Activated CD4-positive, alpha-beta T cell treated with anti-CD3 and anti-CD28 coated beads, Interleukin-2, amount 10 ng/mL, durations not matched to agents 7 days and 5 days (primary cell): Measurements from ENCODE around the gene RPP30. TPM values are rescaled to one million over a fixed set of nuclear protein-coding genes. Genes with fewer than 3 reads are reported as not detected.

Experiments used
- CTCF ChIA-PET: fragments of 350-600 bp; sonication (Branson Sonifier 250); formaldehyde crosslinking; loops from one replicate; lab custom pipeline; 2021; ENCODE audit warnings: antibody characterized with exemption; lab: Charles Lee
- POLR2A ChIA-PET: fragments of 350-600 bp; sonication (Branson Sonifier 250); formaldehyde crosslinking; loops from one replicate; lab custom pipeline; 2021; ENCODE audit warnings: antibody characterized with exemption; lab: Charles Lee
- DNase-seq: peaks from one replicate; pipeline ENCODE4 v3.0.0-alpha.2; 2020
- H3K27ac Mint-ChIP-seq: one replicate; pipeline ENCODE4 v1.8.0; 2021; ENCODE audit warnings: mild to moderate bottlenecking, moderate library complexity, mixed read lengths
- H3K27me3 Mint-ChIP-seq: one replicate; pipeline ENCODE4 v1.8.0; 2021; ENCODE audit warnings: mixed read lengths
- H3K36me3 Mint-ChIP-seq: one replicate; pipeline ENCODE4 v1.8.0; 2021; ENCODE audit warnings: low read depth, mixed read lengths
- H3K4me1 Mint-ChIP-seq: one replicate; pipeline ENCODE4 v1.8.0; 2021; ENCODE audit warnings: mixed read lengths
- H3K4me3 Mint-ChIP-seq: one replicate; pipeline ENCODE4 v1.8.0; 2021; ENCODE audit warnings: mild to moderate bottlenecking, moderate library complexity, mixed read lengths
- H3K9me3 Mint-ChIP-seq: one replicate; pipeline ENCODE4 v1.8.0; 2021; ENCODE audit warnings: mixed read lengths
- total RNA-seq, 2 experiments: library from RNA; stranded (reverse); gene quantifications; one replicate each; pipeline ENCODE4 v1.2.3, GENCODE V29; 2021

RPP30 gene
- total RNA-seq, 2 experiments from 2014 or later, result 48.9 to 60.2 TPM

DNA sequence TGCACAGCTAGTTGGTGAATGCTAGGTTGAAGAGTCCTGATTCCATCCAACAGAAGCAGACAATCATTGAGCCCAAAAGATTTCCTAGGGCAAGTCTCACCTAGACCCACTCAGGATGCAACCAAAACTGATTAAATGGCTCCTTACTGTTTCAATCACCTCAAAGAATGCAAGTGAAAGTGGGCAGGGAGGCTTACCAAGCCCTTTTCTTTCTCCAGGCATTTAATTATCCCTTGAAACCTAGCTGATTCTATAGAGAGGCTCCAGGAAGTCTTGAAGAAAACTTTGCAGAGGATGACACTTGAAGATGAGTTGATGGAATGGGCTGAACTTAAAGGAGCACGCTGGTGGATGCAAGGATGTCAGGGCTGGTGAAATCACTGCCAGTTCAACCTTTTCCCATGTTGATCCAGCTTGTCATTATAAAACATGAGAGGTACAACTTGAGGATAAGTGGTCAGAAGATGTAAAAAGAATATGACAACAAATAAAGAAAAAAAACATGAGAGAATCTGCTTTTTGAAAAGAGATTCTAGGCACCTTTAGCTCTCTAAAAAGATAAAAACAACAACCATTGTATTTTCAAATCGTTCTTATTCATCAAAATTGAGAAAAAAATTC, 51.4 kb downstream of the RPP30 start:
- Mint-ChIP-seq H3K36me3 (no peaks in the 10 kb centered on the region), H3K4me3 (no peak overlapping the region), H3K4me1 (no peaks in the 10 kb centered on the region), H3K9me3 (no peaks in the 10 kb centered on the region), H3K27ac (no peak overlapping the region), H3K27me3 (peaks cover 34% of the 10 kb centered on the region)
- no peak for DNase-seq
- POLR2A ChIA-PET, result no interaction called here
- CTCF ChIA-PET, result interaction anchor here (1.2 to 4.1 kb wide), 2 partner anchors 12 to 328 kb away, joined by 3 to 20 read pairs; no protein-coding TSS in a partner anchor

DNA sequence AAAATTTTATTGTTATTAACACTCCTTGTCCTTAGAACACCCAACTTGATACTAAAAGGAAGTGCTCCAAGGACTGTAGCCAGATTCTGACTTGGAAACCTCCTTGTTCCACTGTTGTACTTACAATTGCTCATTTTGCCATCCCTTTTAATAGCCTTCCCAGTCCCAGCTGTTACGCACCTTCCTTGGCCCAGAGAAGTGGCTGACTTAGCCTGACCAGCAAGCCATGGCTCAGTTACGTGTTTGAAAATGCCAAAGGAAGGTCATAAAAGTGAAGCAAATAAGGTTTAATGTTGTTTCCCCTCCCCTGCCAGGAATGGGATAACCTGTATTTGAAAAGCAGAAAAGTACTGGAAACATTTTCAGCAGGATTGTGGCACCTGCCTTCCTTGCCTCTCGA, 52.8 kb downstream of the RPP30 start:
- no peaks in the 10 kb centered on the region for H3K9me3 Mint-ChIP-seq
- no peak overlapping the region for H3K4me3 Mint-ChIP-seq
- H3K36me3 Mint-ChIP-seq, result no peaks in the 10 kb centered on the region
- no peaks in the 10 kb centered on the region for H3K4me1 Mint-ChIP-seq
- CTCF ChIA-PET, result interaction anchor here (1.2 to 1.6 kb wide), 2 partner anchors 23 to 326 kb away, joined by 3 read pairs; no protein-coding TSS in a partner anchor
- POLR2A ChIA-PET, result no interaction called here
- peaks cover 37% of the 10 kb centered on the region for H3K27me3 Mint-ChIP-seq
- DNase-seq, result no peak
- H3K27ac Mint-ChIP-seq, result no peak overlapping the region

DNA sequence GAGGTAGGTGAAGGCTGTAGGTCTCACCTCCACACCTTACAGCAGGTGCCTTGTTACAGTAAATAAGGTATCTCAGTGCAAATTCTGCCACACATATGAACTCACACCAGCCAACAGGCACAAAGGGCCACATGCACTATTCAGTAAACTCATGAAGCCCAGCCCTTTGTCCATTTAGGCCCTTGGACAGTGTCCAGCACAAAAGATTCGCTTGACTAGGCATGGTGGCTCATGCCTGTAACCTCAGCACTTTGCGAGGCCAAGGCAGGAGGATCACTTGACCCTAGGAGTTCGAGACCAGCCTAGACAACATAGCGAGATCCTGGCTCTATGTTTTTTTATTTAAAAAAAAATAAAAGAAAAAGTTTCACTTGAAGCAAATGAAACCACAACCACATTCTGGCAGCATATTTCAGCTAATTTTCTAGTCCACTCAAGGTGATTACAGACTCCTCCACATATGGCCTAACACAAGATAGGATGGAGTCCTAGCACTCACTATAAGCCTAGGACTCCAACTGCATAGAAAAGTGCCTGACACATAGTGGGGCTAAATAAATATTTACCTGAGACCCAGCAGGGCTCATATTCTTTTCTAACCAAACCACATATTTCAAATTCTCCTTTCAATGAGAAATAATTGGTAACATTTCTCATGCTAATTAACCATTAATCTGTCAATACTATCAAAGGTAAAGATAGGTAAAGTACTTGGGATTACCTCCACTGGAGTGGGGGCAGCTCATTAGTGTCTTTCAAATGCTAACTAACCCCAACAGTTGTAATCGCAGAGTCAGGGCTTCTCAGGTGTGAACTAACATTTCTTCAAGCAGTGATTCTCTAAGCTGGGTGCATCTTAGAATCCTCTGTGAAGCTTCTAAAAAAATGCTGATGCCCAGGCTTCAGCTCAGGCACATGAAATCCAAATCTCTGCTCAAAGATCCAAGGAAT, 53.6 kb downstream of the RPP30 start:
- CTCF ChIA-PET, result interaction anchor here (0.9 to 1.6 kb wide), 2 partner anchors 14 to 22 kb away, joined by 3 read pairs; no protein-coding TSS in a partner anchor
- no peaks in the 10 kb centered on the region for H3K9me3 Mint-ChIP-seq
- POLR2A ChIA-PET, result no interaction called here
- DNase-seq, result no peak
- no peaks in the 10 kb centered on the region for H3K36me3 Mint-ChIP-seq
- no peak overlapping the region for H3K27ac Mint-ChIP-seq
- peaks cover 42% of the 10 kb centered on the region for H3K27me3 Mint-ChIP-seq
- no peak overlapping the region for H3K4me3 Mint-ChIP-seq
- H3K4me1 Mint-ChIP-seq, result no peaks in the 10 kb centered on the region

DNA sequence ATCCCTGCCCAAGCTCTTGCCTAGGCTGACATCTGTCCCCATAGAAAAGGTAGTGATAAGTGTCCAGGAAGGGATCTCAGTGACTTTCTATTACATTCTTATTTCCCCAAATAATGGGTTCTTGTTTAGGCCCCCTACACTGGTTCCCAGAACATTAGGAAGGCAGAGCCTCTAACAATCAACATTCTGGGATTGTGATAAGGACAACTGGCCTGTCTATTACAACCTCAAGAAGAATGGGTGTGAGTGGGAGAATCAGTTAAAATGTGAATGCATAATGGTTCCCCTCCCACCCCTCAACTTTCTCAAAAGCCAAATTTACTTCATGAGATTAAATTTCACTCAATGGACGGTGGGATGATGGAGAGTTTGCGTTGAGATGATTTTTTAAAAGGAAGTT, 55.5 kb downstream of the RPP30 start:
- CTCF ChIA-PET, result no interaction called here
- no peaks in the 10 kb centered on the region for H3K4me1 Mint-ChIP-seq
- peaks cover 36% of the 10 kb centered on the region for H3K27me3 Mint-ChIP-seq
- H3K27ac Mint-ChIP-seq, result no peak overlapping the region
- H3K36me3 Mint-ChIP-seq, result no peaks in the 10 kb centered on the region
- no peaks in the 10 kb centered on the region for H3K9me3 Mint-ChIP-seq
- POLR2A ChIA-PET, result no interaction called here
- DNase-seq, result no peak
- no peak overlapping the region for H3K4me3 Mint-ChIP-seq

DNA sequence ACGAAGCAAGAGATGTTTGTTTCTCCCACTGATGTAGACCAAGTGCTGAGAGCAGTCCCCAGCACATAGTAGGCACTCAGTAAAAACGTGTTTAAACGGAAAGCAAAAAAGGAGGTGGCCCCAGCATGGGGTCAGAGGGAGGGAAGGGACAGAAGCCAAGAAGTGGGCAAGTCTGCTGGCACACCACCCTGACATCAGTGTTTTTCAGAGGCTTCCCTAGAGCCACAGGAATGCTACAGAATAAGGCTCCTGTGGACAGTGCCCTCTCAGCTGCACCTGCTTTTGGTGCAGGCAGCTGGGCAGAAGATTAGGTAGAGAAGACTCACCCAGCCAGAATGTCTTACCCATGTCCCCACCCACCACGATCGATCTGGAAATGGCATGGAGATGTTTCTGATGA, 57.4 kb downstream of the RPP30 start:
- CTCF ChIA-PET, result interaction anchor here (0.7 kb wide), 1 partner anchor 18 kb away, joined by 3 read pairs; no protein-coding TSS in a partner anchor
- Mint-ChIP-seq H3K27ac (no peak overlapping the region), H3K27me3 (peaks cover 28% of the 10 kb centered on the region)

DNA sequence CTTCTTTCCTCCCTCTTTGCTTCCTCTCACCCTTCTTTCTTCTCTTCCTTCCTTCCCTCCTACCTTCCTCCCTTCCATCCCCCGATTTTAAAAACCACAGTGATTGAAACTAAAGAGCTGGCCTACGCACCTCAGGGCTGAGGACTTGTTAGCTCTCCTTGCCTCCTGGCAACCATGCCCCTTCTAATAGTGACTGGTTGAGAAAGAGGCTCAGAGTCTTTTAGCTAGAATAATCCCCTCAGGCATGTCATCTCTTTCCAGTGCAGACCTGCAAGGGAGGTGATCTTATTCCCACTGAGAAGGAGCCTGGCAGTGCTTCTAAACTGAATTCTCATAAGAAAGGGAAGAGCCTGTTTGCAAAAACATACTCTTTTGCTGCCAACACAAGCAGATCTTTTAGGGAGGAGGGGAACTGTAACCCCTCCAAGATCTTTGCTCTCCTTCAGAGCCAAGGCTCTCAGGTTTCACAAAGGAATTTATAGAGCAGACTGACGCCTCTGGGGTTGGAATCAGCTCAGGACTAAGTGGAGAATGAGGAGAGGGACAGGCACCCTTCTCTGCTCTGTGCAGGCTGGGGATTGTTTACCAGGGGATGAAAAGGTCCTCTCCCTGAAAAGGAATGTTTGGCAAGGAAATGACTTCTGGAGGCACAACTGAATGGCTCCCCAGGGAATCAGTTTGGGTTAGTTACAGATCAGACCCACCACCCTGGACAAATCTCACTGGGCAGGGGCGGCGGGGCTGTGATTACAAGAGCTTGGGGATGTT, 58.5 kb downstream of the RPP30 start:
- peaks cover 29% of the 10 kb centered on the region for H3K27me3 Mint-ChIP-seq
- CTCF ChIA-PET, result interaction anchor here (0.7 kb wide), 1 partner anchor 19 kb away, joined by 3 read pairs; no protein-coding TSS in a partner anchor

More for the DNA sequence above, 57.4 kb downstream of the RPP30 start:
- Mint-ChIP-seq H3K36me3 (no peaks in the 10 kb centered on the region), H3K9me3 (no peaks in the 10 kb centered on the region), H3K4me3 (no peak overlapping the region), H3K4me1 (no peaks in the 10 kb centered on the region)
- POLR2A ChIA-PET, result no interaction called here
- DNase-seq, result no peak

DNA sequence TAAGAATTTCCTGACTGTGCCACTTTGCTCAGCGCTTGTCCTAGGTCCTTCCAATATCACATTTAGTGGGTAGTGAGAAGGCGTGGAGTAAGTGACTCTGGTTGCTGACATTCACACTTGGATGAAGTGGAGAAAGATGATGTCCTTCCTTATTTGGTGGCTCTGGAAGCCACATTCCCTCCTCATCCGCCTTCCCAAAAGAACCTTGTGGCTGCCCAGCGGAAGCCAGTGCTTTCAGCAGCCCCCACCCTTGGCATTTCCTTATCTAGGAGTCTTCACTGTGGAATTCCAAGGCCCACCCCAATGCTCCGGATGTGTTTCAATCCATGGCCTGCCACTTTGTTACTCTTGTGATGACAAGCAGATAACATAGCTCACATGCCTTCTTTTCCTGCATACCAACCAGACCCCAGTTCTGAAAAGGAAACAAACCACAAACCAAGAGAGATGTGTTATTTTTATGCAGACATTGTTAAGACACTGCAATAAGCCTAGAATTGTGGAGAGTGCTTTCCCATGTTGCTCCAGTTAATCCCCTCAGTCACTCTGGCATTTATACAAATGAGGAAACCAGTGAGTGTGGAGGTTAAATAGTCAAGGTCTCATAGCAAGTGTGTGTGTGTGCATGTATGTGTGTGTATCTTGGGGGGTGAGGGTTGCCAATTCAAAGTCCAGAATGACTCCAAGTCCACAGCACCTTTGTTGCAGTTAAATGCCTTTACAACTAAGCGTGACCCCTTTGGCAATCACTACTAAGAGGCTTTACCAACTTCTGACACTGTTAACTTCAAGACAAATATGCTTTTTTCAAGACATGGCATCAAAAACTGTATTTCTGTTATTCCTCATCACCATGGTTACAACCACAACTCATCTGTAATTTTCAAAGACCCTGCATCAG, 59.4 kb downstream of the RPP30 start:
- Mint-ChIP-seq H3K4me1 (peaks cover 8% of the 10 kb centered on the region), H3K27ac (no peak overlapping the region)
- CTCF ChIA-PET, result no interaction called here

More for the DNA sequence above, 58.5 kb downstream of the RPP30 start:
- no peak for DNase-seq
- no peaks in the 10 kb centered on the region for H3K36me3 Mint-ChIP-seq
- H3K9me3 Mint-ChIP-seq, result no peaks in the 10 kb centered on the region
- H3K4me1 Mint-ChIP-seq, result peaks cover 4% of the 10 kb centered on the region
- H3K4me3 Mint-ChIP-seq, result no peak overlapping the region
- no peak overlapping the region for H3K27ac Mint-ChIP-seq
- POLR2A ChIA-PET, result no interaction called here

DNA sequence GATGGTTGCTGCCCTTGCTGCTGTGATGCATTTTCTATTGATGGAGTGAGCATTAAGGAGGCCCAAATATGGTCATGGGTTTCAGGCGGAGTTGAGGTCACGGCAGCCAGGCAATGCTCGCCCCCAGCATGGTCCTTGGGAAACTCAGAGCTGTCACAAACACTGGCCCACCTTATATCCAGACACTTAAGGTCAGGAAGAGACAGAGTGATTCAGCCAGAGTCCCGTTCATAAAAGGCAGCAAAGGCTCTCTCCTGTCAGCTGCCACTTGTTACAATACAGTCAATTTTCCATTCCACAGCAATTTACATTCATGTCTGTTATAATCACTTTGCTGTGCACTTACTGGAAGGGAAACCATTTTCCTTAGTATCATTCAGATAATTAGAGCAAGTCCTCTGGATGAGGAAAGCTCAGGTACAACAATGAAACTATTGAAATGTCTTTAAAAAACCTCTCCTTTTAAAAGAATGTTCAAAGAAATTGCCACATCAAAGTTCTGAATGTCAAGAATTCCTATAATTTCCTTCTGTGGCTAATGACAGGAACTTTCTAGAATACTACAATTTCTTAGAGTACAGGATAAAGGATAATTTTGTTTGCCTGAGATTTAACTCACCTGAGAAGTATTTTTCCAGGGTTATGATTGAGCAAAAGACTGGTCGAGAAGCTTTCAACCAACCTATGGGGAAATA, 64.0 kb downstream of the RPP30 start:
- H3K4me1 Mint-ChIP-seq, result peaks cover 8% of the 10 kb centered on the region
- H3K36me3 Mint-ChIP-seq, result no peaks in the 10 kb centered on the region
- no peak overlapping the region for H3K4me3 Mint-ChIP-seq
- H3K9me3 Mint-ChIP-seq, result no peaks in the 10 kb centered on the region
- H3K27me3 Mint-ChIP-seq, result peaks cover 7% of the 10 kb centered on the region
- ChIA-PET CTCF (no interaction called here), POLR2A (no interaction called here)
- H3K27ac Mint-ChIP-seq, result no peak overlapping the region
- no peak for DNase-seq

More for the DNA sequence above, 59.4 kb downstream of the RPP30 start:
- POLR2A ChIA-PET, result no interaction called here
- peaks cover 29% of the 10 kb centered on the region for H3K27me3 Mint-ChIP-seq
- no peak for DNase-seq
- H3K9me3 Mint-ChIP-seq, result no peaks in the 10 kb centered on the region
- no peak overlapping the region for H3K4me3 Mint-ChIP-seq
- H3K36me3 Mint-ChIP-seq, result no peaks in the 10 kb centered on the region

DNA sequence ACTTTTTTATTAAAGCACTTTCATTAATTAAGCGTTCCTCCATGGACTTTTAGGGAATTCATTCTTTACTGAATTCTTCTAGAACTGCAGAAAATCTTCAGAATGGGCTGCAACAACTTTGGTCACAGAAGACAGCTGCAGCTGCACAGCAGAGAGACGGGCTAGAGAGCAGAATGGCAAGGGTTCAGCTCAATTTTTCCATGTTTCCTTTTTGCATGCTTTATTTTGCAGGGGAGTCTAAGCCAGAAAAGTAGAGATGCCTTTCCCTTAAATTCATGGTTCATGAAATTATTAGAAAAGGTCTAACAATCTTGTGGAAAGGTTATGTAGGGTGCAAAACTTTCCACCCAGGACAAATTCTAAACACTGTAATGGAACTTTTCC, 64.5 kb downstream of the RPP30 start:
- no peak for DNase-seq
- no peaks in the 10 kb centered on the region for H3K36me3 Mint-ChIP-seq
- ChIA-PET POLR2A (no interaction called here), CTCF (no interaction called here)
- peaks cover 7% of the 10 kb centered on the region for H3K27me3 Mint-ChIP-seq
- no peaks in the 10 kb centered on the region for H3K9me3 Mint-ChIP-seq
- peaks cover 8% of the 10 kb centered on the region for H3K4me1 Mint-ChIP-seq
- no peak overlapping the region for H3K27ac Mint-ChIP-seq
- no peak overlapping the region for H3K4me3 Mint-ChIP-seq

DNA sequence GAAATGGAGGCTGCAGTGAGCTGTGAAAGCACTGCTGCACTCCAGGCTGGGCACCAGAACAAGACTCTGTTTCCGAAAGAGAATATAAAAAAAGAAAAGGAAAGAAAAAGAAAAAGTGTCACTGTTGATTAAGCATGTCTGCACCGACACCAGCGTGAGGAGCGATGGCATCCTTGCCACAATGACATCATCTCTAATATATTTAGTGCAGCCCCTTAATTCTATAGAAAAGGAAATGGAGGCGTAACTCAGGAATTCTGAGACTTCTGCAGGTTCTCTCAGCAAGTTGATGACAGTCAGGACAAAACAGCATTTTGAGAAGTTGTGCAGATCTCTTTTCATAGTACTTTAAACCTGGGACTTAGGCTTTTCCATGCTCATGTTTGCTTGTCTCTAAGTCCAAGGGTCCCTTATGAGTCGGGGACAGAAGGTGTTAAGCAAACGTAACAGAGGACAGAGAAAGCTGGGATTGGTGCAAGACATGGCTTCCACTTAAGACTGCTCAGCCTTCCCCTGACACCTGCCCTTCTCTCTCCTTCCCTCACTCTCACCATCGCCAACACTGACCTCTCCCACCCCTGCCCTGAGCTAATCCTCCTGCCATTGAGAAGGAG, 66.0 kb downstream of the RPP30 start:
- Mint-ChIP-seq H3K27ac (no peak overlapping the region), H3K9me3 (no peaks in the 10 kb centered on the region), H3K27me3 (peaks cover 5% of the 10 kb centered on the region), H3K4me3 (no peak overlapping the region), H3K36me3 (no peaks in the 10 kb centered on the region), H3K4me1 (peaks cover 8% of the 10 kb centered on the region)
- ChIA-PET POLR2A (no interaction called here), CTCF (interaction anchor here (0.8 kb wide), 1 partner anchor 26 kb away, joined by 3 read pairs; no protein-coding TSS in a partner anchor)
- no peak for DNase-seq

DNA sequence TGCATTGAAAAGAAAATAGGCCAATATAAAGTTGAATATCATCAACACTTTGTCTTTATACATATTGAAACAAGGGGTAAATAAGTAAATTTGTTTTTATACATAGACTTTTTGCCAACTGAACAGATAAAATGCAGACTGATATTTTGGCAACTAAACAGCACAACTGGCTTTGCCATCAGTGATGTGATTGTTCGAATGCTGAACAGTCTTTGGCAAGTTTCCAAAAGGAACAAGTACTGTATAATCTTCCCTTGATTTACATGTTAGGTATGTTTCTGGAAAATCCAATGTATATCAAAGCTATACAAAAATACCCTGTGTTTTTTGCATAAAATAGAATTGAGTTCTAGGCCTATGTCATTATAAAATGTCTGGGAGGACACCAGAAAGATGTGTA, 67.3 kb downstream of the RPP30 start:
- Mint-ChIP-seq H3K27ac (no peak overlapping the region), H3K27me3 (peaks cover 3% of the 10 kb centered on the region), H3K9me3 (no peaks in the 10 kb centered on the region), H3K36me3 (no peaks in the 10 kb centered on the region), H3K4me1 (peaks cover 8% of the 10 kb centered on the region), H3K4me3 (no peak overlapping the region)
- POLR2A ChIA-PET, result no interaction called here
- no peak for DNase-seq
- CTCF ChIA-PET, result no interaction called here
